Activated CD4-positive, CD25-positive, alpha-beta regulatory T cell treated with anti-CD3 and anti-CD28 coated beads, Interleukin-2, amount 50 U/mL, for 16 hours (primary cell): ENCODE results near the gene CLCN3.
"Not testable (repeated sequence)": the region's sequence is repeated elsewhere in the genome, so short reads cannot be mapped to it uniquely, and the experiment has no call there.

Experiments used
- DNase-seq: peaks from one replicate; pipeline ENCODE4 v3.0.0-alpha.2; 2020; ENCODE audit warnings: low read depth, low spot score

CLCN3 gene

GRCh38 chr4:169698331-169698730 lies 78.0 kb downstream of the CLCN3 start:
- DNase-seq = no peak

DNA sequence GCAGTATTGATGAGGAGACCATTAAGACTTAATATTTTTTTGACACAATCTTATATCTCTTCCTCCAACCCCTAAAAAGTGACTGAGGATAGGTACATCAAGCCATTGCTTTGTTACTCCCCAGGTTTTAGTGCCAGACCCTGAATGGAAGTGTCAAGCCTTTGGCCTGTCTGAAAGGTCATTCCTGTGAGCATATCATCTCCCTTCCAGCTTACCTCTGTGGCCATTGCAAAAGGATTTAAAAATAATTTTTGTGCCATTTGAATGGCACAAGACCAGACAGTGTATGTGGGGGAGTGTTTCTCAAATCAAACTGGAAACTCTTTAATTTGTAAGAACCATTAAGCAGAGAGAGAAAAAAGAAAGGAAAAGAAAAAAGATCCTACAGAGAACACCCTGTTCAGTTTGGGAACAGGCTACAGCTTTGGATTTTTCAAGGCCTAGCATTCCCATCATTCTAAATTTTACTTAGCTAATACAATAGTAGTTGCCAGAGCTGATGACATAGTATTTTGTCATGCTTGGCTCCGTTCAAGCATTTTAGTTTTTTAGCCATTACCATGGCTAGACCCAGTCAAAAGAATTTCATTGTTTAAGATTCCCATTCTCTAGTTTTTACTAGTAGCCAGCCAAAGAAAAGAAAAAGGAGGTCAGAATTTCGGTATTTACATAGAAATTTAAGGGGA lies 87.7 kb downstream of the CLCN3 start:
- no peak for DNase-seq

- no peak for DNase-seq
These were observed 95.4 kb downstream of the CLCN3 start for GRCh38 chr4:169715826-169716225.

GRCh38 chr4:169716677-169717076 lies 96.3 kb downstream of the CLCN3 start:
- DNase-seq = no peak

DNA sequence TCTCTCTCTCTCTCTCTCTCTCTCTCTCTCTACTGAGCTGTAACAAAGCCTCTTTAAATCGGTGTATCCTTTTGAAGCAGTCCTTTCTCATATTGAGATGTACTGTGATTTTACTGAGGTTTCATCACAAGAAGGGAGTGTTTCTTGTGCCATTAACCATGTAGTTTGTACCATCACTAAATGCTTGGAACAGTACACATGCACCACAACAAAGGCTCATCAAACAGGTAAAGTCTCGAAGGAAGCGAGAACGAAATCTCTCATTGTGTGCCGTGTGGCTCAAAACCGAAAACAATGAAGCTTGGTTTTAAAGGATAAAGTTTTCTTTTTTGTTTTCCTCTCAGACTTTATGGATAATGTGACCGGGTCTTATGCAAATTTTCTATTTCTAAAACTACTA lies 100.2 kb downstream of the CLCN3 start:
- no peak for DNase-seq

GRCh38 chr4:169723207-169723965 lies 103.0 kb downstream of the CLCN3 start:
- no peak for DNase-seq

DNA sequence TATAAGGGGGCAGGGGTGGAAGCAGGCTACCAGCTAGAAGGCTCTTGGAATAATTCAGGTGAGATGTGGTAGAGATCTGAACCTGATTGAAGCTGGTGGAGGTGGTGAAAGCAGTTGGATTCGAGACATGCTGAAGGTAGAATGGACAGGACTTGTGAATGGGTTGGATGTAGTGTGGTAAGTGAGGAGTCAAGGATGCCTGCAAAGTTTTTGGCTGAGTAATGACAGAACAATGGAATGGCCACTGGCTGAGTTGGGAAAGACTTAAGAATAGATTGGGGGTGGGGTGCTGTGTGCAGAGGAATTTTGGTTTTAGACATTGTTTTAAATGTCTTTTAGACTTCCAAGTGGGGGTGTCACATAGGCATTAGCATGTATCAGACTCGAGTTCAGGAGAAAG lies 103.9 kb downstream of the CLCN3 start:
- DNase-seq = no peak

DNA sequence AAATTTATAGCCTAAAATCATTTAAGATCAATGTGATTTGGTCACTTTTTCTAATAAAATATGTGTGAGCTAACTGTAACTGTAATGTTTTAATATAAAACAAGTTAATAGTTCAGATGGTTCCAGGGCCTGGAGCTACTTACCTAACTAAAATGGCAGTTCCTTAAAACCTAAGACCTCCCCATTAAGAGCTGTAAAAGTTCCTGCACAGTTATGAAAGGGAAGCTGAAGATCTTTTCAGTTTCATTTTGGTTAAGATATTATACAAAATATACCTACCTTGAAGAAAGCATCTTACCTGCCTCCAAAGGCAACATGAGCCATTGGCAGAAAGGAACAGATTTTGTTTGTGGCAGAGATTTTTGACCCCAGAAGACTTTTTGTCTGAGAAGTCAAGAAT lies 107.2 kb downstream of the CLCN3 start:
- no peak for DNase-seq

GRCh38 chr4:169730564-169730963 lies 110.2 kb downstream of the CLCN3 start:
- DNase-seq = no peak

DNA sequence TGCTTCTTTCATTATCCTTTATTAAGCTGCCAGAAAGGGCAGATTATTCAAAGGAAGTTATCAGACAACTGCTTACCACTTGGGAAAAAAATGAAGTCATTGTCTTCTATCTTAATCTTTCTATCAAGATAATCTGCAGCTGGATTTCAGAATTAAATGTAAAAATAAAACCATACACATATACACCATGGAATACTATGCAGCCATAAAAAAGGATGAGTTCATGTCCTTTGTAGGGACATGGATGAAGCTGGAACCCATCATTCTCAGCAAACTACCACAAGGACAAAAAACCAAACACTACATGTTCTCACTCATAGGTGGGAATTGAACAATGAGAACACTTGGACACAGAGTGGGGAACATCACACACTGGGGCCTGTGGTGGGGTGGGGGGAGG lies 118.2 kb downstream of the CLCN3 start:
- DNase-seq = not testable (repeated sequence)

- no peak for DNase-seq
These were observed 121.2 kb downstream of the CLCN3 start for GRCh38 chr4:169741569-169741968.

- no peak for DNase-seq
These were observed 124.2 kb downstream of the CLCN3 start for GRCh38 chr4:169744601-169745000.

DNA sequence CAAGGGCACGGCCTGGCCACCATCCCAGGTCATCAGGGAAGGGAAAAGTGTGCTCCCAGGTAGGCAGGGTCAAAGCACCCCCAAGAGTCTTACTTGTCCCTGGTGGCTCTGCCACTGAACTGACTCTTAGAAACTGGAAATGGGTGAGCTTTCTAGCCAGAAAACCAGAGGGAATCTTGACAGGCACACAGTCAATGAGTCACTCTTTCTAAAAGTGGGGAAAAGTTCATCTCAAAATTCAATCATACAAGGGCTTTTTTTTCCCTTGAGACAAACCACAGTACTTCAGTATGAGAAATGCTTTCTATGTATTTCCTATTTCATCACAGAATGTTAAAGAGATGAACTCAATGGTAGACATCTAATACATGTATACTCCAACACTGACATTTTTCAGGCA lies 124.9 kb downstream of the CLCN3 start:
- DNase-seq = no peak

DNA sequence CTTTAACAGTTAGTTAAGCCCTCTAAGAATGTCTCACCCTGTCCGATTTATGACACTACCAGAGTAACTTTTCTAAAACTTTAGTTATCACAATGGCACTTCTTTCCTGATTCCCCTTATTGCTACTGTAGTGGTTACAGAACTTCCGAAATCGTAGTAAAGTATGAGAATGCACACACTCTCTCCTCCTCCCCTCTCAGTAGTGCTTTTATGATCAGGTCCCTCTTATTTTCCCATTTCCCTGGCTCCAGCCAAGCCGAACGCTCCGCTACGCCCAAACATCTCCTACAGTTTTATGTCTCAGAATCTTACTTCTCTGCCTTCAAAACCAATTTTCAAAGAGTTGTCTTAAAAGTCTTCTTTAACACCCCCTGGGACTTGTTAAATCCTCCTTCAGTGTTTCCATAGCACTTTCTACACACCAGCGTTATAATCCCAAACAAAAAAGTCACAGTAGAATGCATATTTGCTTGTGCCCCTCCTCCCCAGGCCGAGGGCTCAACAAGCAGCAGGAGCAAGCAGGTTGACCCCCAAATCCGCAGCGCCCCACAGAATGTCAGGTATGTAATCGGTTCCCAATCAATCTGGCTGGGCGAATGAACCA lies 136.7 kb downstream of the CLCN3 start:
- DNase-seq = no peak

DNA sequence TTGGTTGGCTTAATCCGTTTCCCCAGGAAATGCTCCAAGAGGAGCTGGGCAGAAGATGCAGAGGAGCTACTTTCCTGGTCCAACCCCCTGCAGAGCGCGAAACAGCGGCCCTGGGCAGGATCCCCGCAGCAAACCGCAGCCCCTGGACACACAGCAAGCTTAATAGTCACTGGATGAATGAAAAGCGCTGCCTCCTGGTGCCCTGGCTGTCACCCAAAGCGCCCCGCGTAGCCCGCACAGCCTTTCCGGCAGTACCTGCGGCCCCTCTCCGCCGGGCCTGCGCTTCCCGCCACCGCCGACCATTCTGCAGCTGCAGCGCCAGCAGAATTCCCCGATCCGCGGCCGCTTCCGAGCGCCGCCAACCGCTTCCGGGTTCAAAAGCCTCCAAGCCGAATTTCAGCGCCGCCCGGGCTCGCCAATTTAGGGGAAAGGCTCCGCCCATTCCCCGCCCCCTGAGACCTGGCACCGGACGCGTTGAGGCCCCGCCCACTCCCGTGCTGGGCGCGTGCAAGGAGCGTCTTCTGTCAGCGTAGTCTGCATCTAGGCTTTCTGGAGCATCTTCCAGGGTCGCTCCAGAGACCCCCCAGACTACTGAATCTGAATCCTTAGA lies 137.3 kb downstream of the CLCN3 start, which contains the start of gene HPF1:
Gene HPF1, minus strand, starts transcription at position 370 of the 610 bp plus-strand sequence. Its CDS starts 67 bp downstream, at position 303.
- peak; percentile 83 for DNase-seq

- no peak for DNase-seq
These were observed 138.1 kb downstream of the CLCN3 start for GRCh38 chr4:169758401-169758962.

DNA sequence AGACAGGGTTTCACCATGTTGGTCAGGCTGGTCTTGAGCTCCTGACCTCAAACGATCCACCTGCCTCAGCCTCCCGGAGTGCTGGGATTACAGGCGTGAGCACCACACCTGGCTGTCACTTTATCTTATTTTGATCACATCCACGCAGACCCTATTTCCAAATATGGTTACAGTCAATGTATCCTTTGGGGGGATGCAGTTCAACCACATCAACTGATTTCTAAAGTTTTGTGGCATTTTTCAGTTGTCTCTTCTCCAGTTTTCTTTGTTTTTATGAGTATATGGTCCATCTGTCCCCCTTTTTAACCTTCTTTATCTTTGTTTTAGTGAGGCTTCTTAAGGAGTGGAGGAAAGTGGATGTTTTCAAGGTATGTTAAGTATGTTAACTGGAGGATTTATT lies 141.5 kb downstream of the CLCN3 start:
- DNase-seq = no peak

- DNase-seq = no peak
These were observed 145.5 kb downstream of the CLCN3 start for GRCh38 chr4:169765835-169766234.

DNA sequence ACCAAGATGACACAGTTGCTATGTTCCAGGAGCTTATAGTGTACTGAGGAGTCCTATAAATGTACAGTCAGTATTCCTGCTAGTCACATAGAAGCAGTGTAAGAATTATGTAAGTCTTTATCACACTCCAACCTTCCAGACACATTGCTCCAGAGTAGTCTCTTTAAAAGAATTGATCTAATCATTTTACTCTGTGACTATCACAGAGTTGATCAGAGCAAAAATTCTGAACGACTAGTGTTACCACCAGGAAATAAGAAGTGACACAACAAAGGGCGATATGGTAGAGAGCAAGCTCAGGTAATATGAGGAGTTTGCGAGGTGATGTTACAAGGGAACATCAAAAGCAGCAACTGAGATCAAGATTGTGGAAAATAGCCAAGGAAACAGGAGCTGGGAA lies 146.4 kb downstream of the CLCN3 start:
- no peak for DNase-seq

- DNase-seq = no peak
These were observed 148.0 kb downstream of the CLCN3 start for GRCh38 chr4:169768385-169768784.

DNA sequence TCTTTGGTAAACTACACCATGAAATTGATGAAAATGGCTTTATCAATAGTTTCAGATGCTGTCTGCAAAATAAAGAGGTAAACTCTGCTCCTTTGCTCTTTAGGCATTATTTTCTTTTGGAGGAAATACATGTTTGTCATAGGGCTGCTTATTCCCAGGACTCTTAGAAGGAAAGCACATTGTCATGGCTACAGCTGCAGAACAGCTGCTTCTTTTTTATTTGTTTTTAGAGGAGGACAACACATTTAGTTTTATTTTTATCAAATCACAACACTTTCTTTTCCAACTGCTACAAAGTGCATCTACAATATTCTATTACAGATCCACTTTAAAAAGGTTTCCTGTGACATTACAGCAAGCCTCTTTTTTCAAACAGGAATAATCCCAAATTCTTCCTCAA lies 150.0 kb downstream of the CLCN3 start:
- no peak for DNase-seq

DNA sequence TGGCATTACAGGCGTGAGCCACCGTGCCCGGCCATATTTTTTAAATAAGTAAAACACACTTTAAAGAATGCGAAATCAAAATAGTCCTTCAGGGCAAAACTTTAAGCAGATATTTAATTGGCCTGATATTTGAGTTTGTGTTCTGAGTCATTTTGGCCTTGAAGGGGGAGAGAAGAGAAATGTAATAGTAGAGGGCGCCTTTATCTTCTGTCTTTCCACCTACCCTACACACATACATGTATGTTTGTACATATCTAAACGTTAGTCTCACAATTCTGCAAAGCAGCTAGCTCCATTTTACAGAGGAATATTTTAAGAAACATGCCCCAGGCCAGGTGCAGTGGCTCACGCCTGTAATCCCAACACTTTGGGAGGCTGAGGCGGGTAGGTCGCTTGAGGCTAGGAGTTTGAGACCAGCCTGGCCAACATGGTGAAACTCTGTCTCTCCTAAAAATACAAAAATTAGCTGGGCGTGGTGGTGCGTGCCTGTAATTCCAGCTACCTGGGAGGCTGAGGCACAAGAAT lies 151.2 kb downstream of the CLCN3 start:
- not testable (repeated sequence) for DNase-seq
